ENCODE measurements around the gene SND1. TPM values are rescaled to one million over a fixed set of nuclear protein-coding genes. Genes with fewer than 3 reads are reported as not detected.

Gene SND1
- total RNA-seq, 4 donors from 2014 or later = 64.3 to 77.0 (median 70.4) TPM

DNA sequence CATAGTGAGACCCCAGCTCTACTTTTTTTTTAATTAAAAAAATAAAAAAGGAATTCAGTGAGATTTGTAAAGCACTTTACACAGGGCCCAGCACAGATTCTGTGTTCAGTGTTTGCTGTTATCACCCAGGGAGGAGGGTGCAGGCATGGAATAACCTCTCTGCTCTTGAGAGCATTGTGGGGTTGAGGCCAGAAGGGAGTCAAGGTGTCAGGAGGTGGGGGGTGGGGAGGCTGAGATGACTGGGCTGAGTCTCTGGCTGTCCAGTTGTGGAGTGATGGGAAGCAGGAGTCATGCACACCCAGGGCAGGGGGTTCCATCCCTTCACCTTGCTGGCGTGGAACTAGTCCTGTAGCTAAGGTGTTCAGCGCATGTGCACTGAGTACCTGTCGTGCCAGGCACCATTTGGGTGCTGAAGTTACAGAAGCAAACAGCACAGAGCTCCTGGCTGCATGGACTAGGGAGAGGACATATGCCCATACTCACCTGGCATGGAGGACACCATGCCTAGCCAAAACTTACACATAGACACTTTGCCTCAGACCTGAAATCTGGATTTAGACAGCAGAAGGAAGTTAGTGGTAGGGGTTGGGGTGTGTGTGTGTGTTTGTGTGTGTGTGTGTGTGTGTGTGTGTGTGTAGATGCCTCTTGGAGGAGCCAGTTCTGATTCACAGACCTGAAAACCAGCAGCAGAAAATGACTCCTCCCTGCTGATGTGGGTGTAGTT is 448.4 kb downstream of the SND1 start:
- in situ Hi-C loops (cut with MboI; ENCODE audit: low pct_ligation_motif_present in 1 of 4, low pct_unique_long_range_greater_than_20kb in 1 of 4, low sequenced_read_pairs in 3 of 4) (no loop called here), intact Hi-C loops (cut with DNase I; ENCODE audit: low total_unique reads) (no loop called here)
- peaks cover 0 to 13% (median 10%) of the 10 kb centered on the region in 4 donors for H3K4me1 ChIP-seq
- H3K27me3 ChIP-seq = peaks cover 31% of the 10 kb centered on the region
- H3K4me3 ChIP-seq = no peak overlapping the region
- DNase-seq = no peak
- 60 to 89% methylated on average over 1 to 2 of the region's 3 CpGs for WGBS, 2 donors (ENCODE audit: low coverage in 1 of 2)
- no peaks in the 10 kb centered on the region for H3K9me3 ChIP-seq
- H3K36me3 ChIP-seq = no peaks in the 10 kb centered on the region
- H3K27ac ChIP-seq = no peak overlapping the region
- no peak for TF ChIP-seq POLR2A (IDR thresholded peaks at IDR 0.05)
- TF ChIP-seq EP300 (IDR thresholded peaks at IDR 0.05; ENCODE audit: low read depth) = no peak
- TF ChIP-seq POLR2AphosphoS5 (IDR thresholded peaks at IDR 0.05) = no peak
- TF ChIP-seq, protein P1, sequence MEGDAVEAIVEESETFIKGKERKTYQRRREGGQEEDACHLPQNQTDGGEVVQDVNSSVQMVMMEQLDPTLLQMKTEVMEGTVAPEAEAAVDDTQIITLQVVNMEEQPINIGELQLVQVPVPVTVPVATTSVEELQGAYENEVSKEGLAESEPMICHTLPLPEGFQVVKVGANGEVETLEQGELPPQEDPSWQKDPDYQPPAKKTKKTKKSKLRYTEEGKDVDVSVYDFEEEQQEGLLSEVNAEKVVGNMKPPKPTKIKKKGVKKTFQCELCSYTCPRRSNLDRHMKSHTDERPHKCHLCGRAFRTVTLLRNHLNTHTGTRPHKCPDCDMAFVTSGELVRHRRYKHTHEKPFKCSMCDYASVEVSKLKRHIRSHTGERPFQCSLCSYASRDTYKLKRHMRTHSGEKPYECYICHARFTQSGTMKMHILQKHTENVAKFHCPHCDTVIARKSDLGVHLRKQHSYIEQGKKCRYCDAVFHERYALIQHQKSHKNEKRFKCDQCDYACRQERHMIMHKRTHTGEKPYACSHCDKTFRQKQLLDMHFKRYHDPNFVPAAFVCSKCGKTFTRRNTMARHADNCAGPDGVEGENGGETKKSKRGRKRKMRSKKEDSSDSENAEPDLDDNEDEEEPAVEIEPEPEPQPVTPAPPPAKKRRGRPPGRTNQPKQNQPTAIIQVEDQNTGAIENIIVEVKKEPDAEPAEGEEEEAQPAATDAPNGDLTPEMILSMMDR (IDR thresholded peaks at IDR 0.05) = no peak

DNA sequence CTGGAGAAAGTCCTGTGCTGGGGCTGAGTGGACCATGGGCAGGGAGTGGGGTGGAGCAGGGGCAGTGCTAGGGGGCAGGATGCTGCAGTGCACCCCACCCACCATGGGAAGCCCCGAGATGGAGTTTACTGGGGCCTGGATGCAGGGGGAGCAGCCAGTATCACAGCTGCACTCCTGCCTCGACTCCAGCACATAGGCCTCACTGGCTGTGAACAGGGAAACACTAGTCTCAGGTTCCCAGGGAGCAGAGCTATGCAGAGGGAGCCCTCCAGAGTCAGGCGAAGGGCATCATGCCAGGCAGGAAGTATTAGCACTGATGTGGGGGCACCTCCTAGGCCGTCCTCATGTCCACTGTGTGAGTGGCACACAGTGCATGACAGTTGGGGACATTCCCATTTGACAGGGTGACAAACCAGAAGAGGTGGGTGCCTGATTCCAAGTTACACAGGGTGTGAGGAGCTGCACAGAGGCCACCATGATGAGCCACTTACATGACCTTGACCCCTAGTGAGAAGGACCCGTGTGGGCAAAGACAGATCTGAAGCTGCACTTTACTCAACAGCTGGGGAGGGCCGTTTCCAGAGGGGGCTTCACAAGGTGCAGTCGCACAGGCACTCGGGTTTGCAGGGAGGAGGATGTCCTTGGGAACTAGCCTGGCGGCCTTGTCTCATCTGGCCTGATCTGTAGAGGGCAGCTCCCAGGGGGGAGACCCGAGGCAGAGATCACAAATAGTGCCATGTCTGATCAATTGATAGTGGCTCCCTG is 449.1 kb downstream of the SND1 start:
- TF ChIP-seq POLR2AphosphoS5 (IDR thresholded peaks at IDR 0.05) (no peak), EP300 (IDR thresholded peaks at IDR 0.05; ENCODE audit: low read depth) (no peak), POLR2A (IDR thresholded peaks at IDR 0.05) (no peak)
- DNase-seq = no peak
- H3K4me3 ChIP-seq = no peak overlapping the region
- intact Hi-C loops (cut with DNase I; ENCODE audit: low total_unique reads) (no loop called here), in situ Hi-C loops (cut with MboI; ENCODE audit: low pct_ligation_motif_present in 1 of 4, low pct_unique_long_range_greater_than_20kb in 1 of 4, low sequenced_read_pairs in 3 of 4) (no loop called here)
- no peak overlapping the region for H3K27ac ChIP-seq
- WGBS, 2 donors (ENCODE audit: low coverage in 1 of 2) = 20 to 70% methylated on average over 1 to 10 of the region's 10 CpGs
- peaks cover 38% of the 10 kb centered on the region for H3K27me3 ChIP-seq
- H3K4me1 ChIP-seq = peaks cover 0 to 13% (median 10%) of the 10 kb centered on the region in 4 donors
- H3K9me3 ChIP-seq = no peaks in the 10 kb centered on the region
- no peaks in the 10 kb centered on the region for H3K36me3 ChIP-seq

DNA sequence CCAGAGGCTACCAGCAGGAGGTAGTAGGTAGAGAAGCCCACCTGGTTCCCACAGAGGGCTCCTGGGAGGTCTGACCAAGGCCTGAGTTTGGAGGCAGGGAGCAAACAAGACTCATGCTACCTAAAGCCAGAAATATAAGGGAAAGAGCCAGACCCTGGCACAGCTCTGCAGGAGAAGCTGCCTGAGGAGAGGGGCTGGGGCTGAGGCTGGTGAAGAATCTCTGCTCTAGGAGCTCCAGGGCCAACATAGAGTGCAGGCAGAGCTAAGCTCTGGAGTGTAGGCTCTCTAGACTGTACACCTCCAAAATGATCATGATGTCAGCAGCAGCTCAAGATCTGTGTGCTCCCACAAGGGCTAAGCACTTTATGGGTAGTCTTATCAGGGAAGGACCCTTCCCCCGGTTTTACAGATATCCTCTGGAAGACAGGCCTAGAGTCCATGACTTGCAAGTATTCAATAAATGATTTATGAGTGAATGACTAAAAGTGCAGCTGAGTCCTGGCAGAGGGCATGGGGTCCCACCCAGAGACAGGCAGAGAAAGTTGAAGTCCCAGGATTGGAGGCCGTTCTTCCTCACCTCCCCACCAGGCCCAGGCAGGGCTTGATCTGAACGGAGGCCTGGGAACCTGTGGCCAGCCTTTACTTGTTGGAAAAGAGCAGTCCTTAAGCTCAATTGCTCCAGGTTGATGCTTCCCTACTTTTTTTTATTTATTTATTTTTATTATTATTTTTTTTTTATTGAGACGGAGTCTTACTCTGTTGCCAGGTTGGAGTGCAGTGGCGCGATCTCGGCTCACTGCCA is 450.7 kb downstream of the SND1 start:
- in situ Hi-C loops (cut with MboI; ENCODE audit: low pct_ligation_motif_present in 1 of 4, low pct_unique_long_range_greater_than_20kb in 1 of 4, low sequenced_read_pairs in 3 of 4) = no loop called here
- Histone ChIP-seq H3K4me3 (no peak overlapping the region), H3K9me3 (no peaks in the 10 kb centered on the region), H3K36me3 (no peaks in the 10 kb centered on the region), H3K27me3 (peaks cover 46% of the 10 kb centered on the region), H3K4me1 (peaks cover 0 to 13% (median 10%) of the 10 kb centered on the region in 4 donors), H3K27ac (no peak overlapping the region)
- no peak for TF ChIP-seq POLR2A (IDR thresholded peaks at IDR 0.05)
- no peak for TF ChIP-seq EP300 (IDR thresholded peaks at IDR 0.05; ENCODE audit: low read depth)
- TF ChIP-seq, protein P1 (IDR thresholded peaks at IDR 0.05) = no peak
- no peak for TF ChIP-seq POLR2AphosphoS5 (IDR thresholded peaks at IDR 0.05)
- WGBS, 2 donors (ENCODE audit: low coverage in 1 of 2) = 89 to 91% methylated on average over 4 to 7 of the region's 7 CpGs
- DNase-seq = no peak
- intact Hi-C loops (cut with DNase I; ENCODE audit: low total_unique reads) = loop anchor here (2.0 kb wide), 1 partner anchor 462 kb away; no protein-coding TSS in a partner anchor

DNA sequence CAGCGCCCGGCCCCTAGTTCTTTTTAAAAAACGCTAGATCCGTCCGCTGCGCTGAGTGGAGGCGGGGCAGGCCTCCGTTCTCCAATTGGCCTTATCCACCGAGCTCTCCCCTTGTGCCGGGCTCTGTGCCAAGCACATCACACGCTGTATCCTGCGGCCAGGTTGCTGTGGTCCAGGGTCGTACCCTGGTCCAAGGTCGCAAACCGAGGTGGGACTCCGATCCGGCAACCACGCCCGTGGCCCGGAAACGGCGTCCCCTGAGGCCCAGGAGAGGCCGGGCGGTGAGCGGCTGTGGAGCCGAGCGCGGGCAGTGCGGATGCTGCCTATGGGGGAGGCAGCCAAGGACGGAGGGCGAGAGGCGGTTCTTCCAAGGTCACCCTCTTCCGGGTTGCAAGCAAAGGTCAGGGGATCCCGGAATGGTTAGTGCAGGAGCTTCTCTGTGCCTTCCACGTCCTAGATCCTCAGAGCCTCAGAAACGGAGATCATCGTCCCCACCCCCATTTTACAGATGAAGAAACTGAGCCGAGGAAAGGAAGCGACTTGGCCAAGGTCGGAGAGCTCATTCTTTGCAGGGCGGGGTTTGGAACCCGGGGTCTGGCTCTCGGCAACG is 451.6 kb downstream of the SND1 start:
- H3K4me1 ChIP-seq = peaks cover 0 to 13% (median 11%) of the 10 kb centered on the region in 4 donors
- 38% methylated on average over 44 of the region's 44 CpGs; no CpG with 5 or more reads in 1 of the 2 donors for WGBS, 2 donors (ENCODE audit: low coverage in 1 of 2)
- no peak for DNase-seq
- H3K4me3 ChIP-seq = peak overlapping the region in 3 of 4 donors; percentile 9 to 47 (median 26)
- no peaks in the 10 kb centered on the region for H3K36me3 ChIP-seq
- H3K27ac ChIP-seq = no peak overlapping the region
- H3K27me3 ChIP-seq = peaks cover 48% of the 10 kb centered on the region
- no peaks in the 10 kb centered on the region for H3K9me3 ChIP-seq
- no peak for TF ChIP-seq EP300 (IDR thresholded peaks at IDR 0.05; ENCODE audit: low read depth)
- no peak for TF ChIP-seq POLR2AphosphoS5 (IDR thresholded peaks at IDR 0.05)
- no peak for TF ChIP-seq POLR2A (IDR thresholded peaks at IDR 0.05)
- TF ChIP-seq, protein P1 (IDR thresholded peaks at IDR 0.05) = no peak
- intact Hi-C loops (cut with DNase I; ENCODE audit: low total_unique reads) (loop anchor here (2.0 kb wide), 1 partner anchor 463 kb away; no protein-coding TSS in a partner anchor), in situ Hi-C loops (cut with MboI; ENCODE audit: low pct_ligation_motif_present in 1 of 4, low pct_unique_long_range_greater_than_20kb in 1 of 4, low sequenced_read_pairs in 3 of 4) (no loop called here)

Measured in transverse colon (tissue), 4 donors.